ENCODE data around the gene TREH. TPM values are rescaled to one million over a fixed set of nuclear protein-coding genes. Genes with fewer than 3 reads are reported as not detected.

TREH gene
- total RNA-seq, 2 donors from 2014 or later, result 2.4 TPM; not detected in 1

GRCh38 chr11:118650366-118650765, 29.1 kb downstream of the TREH start:
- no peak for DNase-seq (ENCODE audit: low spot score)
- H3K27ac ChIP-seq, result no peak overlapping the region
- TF ChIP-seq CTCF (IDR thresholded peaks at IDR 0.05), result no peak
- no peak for TF ChIP-seq POLR2A (IDR thresholded peaks at IDR 0.05)
- TF ChIP-seq POLR2AphosphoS5 (IDR thresholded peaks at IDR 0.05), result no peak
- 92% methylated on average over 8 of the region's 8 CpGs for WGBS
- H3K4me1 ChIP-seq (replicated peaks), result no peaks in the 10 kb centered on the region
- H3K27me3 ChIP-seq (replicated peaks; ENCODE audit: insufficient read depth), result no peaks in the 10 kb centered on the region
- H3K36me3 ChIP-seq, result peaks cover 0 to 17% of the 10 kb centered on the region in 2 donors
- no peaks in the 10 kb centered on the region for H3K9me3 ChIP-seq
- intact Hi-C loops (cut with DNase I), result no loop called here
- no peak overlapping the region for H3K4me3 ChIP-seq

DNA sequence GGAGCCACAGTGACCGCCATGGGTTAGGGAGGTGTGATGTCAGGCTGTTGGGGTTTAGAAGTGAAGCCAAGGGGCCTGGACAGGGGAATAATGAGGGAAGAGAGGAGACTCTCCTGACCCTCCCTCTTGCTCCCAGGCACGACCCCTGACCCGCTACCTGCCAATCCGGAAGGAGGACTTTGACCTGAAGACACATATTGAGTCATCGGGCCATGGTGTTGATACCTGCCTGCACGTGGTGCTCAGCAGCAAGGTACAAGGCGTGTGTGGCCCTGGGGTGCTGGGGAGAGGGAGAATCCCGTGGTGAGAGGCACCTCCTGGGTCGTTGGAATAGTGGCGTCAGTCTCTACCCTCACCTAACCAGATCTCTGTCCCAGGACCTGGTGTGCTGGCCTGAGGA, 29.5 kb downstream of the TREH start:
- no peak overlapping the region for H3K27ac ChIP-seq
- H3K4me3 ChIP-seq, result no peak overlapping the region
- no peaks in the 10 kb centered on the region for H3K4me1 ChIP-seq (replicated peaks)
- no peak for DNase-seq (ENCODE audit: low spot score)
- 96% methylated on average over 10 of the region's 10 CpGs for WGBS
- intact Hi-C loops (cut with DNase I), result no loop called here
- H3K27me3 ChIP-seq (replicated peaks; ENCODE audit: insufficient read depth), result no peaks in the 10 kb centered on the region
- H3K36me3 ChIP-seq, result peaks cover 0 to 21% of the 10 kb centered on the region in 2 donors
- H3K9me3 ChIP-seq, result no peaks in the 10 kb centered on the region
- TF ChIP-seq POLR2A (IDR thresholded peaks at IDR 0.05) (no peak), POLR2AphosphoS5 (IDR thresholded peaks at IDR 0.05) (no peak), CTCF (IDR thresholded peaks at IDR 0.05) (no peak)

- WGBS, result 68% methylated on average over 5 of the region's 5 CpGs
- intact Hi-C loops (cut with DNase I), result no loop called here
- Histone ChIP-seq H3K4me3 (no peak overlapping the region), H3K27ac (no peak overlapping the region), H3K9me3 (no peaks in the 10 kb centered on the region), H3K27me3 (replicated peaks; ENCODE audit: insufficient read depth) (no peaks in the 10 kb centered on the region), H3K4me1 (replicated peaks) (no peaks in the 10 kb centered on the region), H3K36me3 (peaks cover 7 to 31% of the 10 kb centered on the region in 2 donors)
- no peak for DNase-seq (ENCODE audit: low spot score)
- TF ChIP-seq CTCF (IDR thresholded peaks at IDR 0.05), result no peak
- TF ChIP-seq POLR2AphosphoS5 (IDR thresholded peaks at IDR 0.05), result no peak
- TF ChIP-seq POLR2A (IDR thresholded peaks at IDR 0.05), result no peak
Observed at GRCh38 chr11:118648291-118648690, 31.2 kb downstream of the TREH start.

GRCh38 chr11:118646393-118646792, 33.1 kb downstream of the TREH start:
- H3K36me3 ChIP-seq, result peaks cover 7 to 31% of the 10 kb centered on the region in 2 donors
- no peaks in the 10 kb centered on the region for H3K4me1 ChIP-seq (replicated peaks)
- H3K27ac ChIP-seq, result no peak overlapping the region
- TF ChIP-seq POLR2A (IDR thresholded peaks at IDR 0.05), result no peak
- no peak for TF ChIP-seq CTCF (IDR thresholded peaks at IDR 0.05)
- TF ChIP-seq POLR2AphosphoS5 (IDR thresholded peaks at IDR 0.05), result no peak
- intact Hi-C loops (cut with DNase I), result no loop called here
- DNase-seq (ENCODE audit: low spot score), result no peak
- H3K4me3 ChIP-seq, result no peak overlapping the region
- no peaks in the 10 kb centered on the region for H3K9me3 ChIP-seq
- H3K27me3 ChIP-seq (replicated peaks; ENCODE audit: insufficient read depth), result no peaks in the 10 kb centered on the region
- WGBS, result 53% methylated on average over 3 of the region's 3 CpGs

DNA sequence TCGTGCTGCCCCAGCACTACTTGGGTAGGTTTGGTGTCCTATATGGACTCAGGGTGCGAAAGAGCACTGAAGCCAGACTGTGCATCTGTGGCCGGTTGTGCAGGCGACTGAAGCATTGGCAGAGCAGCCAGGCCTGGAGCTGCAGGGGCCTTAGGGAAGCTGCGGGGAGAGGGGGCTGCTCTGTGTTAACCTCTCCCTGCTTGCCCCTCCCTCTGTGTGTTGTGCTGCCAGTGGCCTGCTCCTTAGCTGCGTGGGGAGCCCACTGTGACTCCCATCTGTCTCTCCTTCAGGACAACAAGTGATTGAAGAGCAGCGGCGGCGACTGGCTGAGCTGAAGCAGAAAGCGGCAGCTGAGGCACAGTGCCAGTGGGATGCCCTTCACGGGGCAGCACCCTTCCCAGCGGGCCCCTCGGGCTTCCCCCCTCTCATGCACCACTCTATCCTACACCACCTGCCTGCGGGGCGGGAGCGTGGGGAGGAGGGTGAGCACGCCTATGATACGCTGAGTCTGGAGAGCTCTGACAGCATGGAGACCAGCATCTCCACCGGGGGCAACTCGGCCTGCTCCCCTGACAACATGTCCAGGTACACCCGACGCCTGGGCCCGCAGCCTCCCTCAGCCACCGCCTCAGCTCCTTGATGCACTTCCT, 34.3 kb downstream of the TREH start:
- Histone ChIP-seq H3K4me1 (replicated peaks) (peaks cover 3% of the 10 kb centered on the region), H3K36me3 (peaks cover 7 to 21% of the 10 kb centered on the region in 2 donors), H3K27me3 (replicated peaks; ENCODE audit: insufficient read depth) (no peaks in the 10 kb centered on the region), H3K4me3 (no peak overlapping the region), H3K9me3 (no peaks in the 10 kb centered on the region), H3K27ac (no peak overlapping the region)
- WGBS, result 91% methylated on average over 24 of the region's 24 CpGs
- no peak for DNase-seq (ENCODE audit: low spot score)
- intact Hi-C loops (cut with DNase I), result no loop called here
- TF ChIP-seq CTCF (IDR thresholded peaks at IDR 0.05), result no peak
- TF ChIP-seq POLR2AphosphoS5 (IDR thresholded peaks at IDR 0.05), result no peak
- TF ChIP-seq POLR2A (IDR thresholded peaks at IDR 0.05), result no peak

Measured in prostate gland (tissue), 2 donors.